Peyer's patch (tissue), 4 donors: ENCODE measurements around the gene CNPY1. TPM values are rescaled to one million over a fixed set of nuclear protein-coding genes. Genes with fewer than 3 reads are reported as not detected.

ENCODE experiments used
- DNase-seq, 3 donors: peaks; one replicate each; pipeline ENCODE4 v3.0.0-alpha.2; 2017 to 2019
- H3K27ac ChIP-seq, 4 donors: fragments of 200-600 bp; sonication (generic); one replicate each; pipeline ENCODE4 v1.5.1; 2016 to 2019
- H3K27me3 ChIP-seq, 2 donors: fragments of 200-600 bp; sonication (generic); one replicate each; pipeline ENCODE4 v1.5.1; 2019
- H3K36me3 ChIP-seq, 3 donors: fragments of 200-600 bp; sonication (generic); one replicate each; pipeline ENCODE4 v1.5.1; 2016 to 2019
- H3K4me1 ChIP-seq, 4 donors: fragments of 200-600 bp; sonication (generic); one replicate each; pipeline ENCODE4 v1.5.1; 2016 to 2019
- H3K4me3 ChIP-seq, 4 donors: fragments of 200-600 bp; sonication (generic); 1 replicate in 3 of 4; 2 replicates in 1 of 4; pipeline ENCODE4 v1.5.1; 2016 to 2019; ENCODE audit warnings: mild to moderate bottlenecking in 1 of 4
- H3K9me3 ChIP-seq, 4 donors: fragments of 200-600 bp; sonication (generic); one replicate each; pipeline ENCODE4 v1.5.1; 2016 to 2019; ENCODE audit warnings: mild to moderate bottlenecking in 1 of 4
- POLR2A ChIP-seq, 2 donors: fragments of 450-650 bp; IDR thresholded peaks; one replicate each; pipeline ENCODE4 v1.5.1; 2017; ENCODE audit warnings: antibody characterized with exemption in 2 of 2, mild to moderate bottlenecking in 2 of 2, moderate library complexity in 2 of 2
- total RNA-seq, 4 donors: library from RNA; depleted of rRNA; stranded (reverse); fragments of >200 nt; gene quantifications; one replicate each; pipeline ENCODE4 v1.1.0, GENCODE V29; 2016
- TF ChIP-seq, protein P1 (sequence below), 6 experiments: fragments of 450-650 bp in 4 of 6; fragments of 200-600 bp in 2 of 6; sonication (generic) in 1 of 6; IDR thresholded peaks; one replicate each; pipeline ENCODE4 v1.5.1; 2017 to 2019; ENCODE audit warnings: antibody characterized with exemption in 6 of 6, mild to moderate bottlenecking in 3 of 6, moderate library complexity in 1 of 6

CNPY1 gene
- total RNA-seq, 4 donors from 2014 or later, result 0.40 TPM; not detected in 3

DNA sequence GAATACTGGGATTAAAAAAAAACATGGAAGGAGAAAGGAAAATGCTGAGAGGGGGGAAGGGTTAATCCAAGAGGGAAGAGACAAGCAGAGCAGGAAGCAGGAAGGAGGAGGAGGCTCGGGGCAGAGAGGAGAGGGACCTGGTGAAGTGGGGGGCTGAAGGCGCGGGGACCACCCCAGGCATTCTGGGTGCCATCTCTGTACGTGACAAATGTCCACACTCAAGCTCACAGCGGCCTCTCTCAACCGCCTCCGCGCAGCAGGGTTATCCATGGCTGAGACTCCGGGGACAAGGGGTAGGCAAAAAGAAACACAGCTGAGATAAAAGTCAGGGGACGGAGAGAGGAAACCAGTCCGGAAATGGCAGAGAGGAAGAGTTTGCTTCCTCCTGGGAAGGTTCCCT lies 54.5 kb downstream of the CNPY1 start:
- no peak overlapping the region for H3K4me3 ChIP-seq
- no peaks in the 10 kb centered on the region for H3K36me3 ChIP-seq
- H3K27ac ChIP-seq, result no peak overlapping the region
- TF ChIP-seq POLR2A (IDR thresholded peaks at IDR 0.05), result no peak
- peaks cover 0 to 12% (median 0%) of the 10 kb centered on the region in 4 donors for H3K4me1 ChIP-seq
- DNase-seq, result no peak
- H3K27me3 ChIP-seq, result no peaks in the 10 kb centered on the region
- H3K9me3 ChIP-seq, result no peaks in the 10 kb centered on the region

DNA sequence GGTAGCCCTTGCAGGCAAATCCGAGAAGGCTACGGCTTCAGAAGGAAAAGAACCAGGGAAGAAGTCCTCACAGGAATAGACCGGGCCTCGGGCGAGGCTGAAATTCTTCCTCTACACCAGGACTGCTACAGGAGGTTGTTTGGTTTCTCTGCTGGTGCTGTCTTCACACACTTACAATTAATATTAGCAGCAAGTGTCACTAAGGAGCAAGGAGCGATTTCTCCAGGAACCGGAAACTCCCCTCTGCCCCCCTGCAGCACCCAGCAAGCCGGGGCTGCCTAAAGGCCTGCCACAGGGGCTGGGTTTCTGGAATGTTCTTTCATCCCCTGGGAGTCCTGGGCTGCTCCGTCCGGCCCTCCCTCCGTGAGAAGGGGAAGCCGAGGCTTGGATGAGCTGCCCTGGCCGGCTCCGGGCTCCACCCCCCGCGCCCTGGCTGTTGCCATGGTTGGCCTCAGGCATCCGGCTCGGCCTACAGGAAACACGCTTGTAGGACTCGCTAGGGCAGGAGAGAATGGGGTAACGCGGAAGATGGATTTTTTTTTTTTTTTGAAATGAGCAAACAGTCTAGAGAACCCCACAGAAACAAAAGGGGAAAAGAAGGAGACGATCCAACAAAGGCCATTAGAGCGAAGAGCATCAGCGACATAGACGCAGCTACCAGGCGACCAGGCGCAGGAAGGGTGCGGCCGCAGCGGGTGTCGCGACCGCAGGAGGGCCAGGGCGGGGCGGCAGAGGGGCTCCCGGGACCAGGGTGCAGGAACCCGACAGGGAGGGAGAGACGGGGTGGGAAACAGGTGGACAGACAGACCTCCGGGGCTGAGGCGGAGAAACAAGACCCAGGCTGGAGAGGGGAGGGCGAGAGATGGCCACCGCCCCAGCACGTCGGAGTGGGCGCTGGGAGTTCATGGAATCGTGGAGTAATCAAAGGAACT lies 55.4 kb downstream of the CNPY1 start:
- peak overlapping the region in 2 of 4 donors; percentile 17 to 60 for H3K27ac ChIP-seq
- H3K27me3 ChIP-seq, result no peaks in the 10 kb centered on the region
- DNase-seq, result peak in 2 of 3 donors; percentile 64 to 68
- H3K9me3 ChIP-seq, result no peaks in the 10 kb centered on the region
- TF ChIP-seq POLR2A (IDR thresholded peaks at IDR 0.05), result no peak
- TF ChIP-seq, protein P1, sequence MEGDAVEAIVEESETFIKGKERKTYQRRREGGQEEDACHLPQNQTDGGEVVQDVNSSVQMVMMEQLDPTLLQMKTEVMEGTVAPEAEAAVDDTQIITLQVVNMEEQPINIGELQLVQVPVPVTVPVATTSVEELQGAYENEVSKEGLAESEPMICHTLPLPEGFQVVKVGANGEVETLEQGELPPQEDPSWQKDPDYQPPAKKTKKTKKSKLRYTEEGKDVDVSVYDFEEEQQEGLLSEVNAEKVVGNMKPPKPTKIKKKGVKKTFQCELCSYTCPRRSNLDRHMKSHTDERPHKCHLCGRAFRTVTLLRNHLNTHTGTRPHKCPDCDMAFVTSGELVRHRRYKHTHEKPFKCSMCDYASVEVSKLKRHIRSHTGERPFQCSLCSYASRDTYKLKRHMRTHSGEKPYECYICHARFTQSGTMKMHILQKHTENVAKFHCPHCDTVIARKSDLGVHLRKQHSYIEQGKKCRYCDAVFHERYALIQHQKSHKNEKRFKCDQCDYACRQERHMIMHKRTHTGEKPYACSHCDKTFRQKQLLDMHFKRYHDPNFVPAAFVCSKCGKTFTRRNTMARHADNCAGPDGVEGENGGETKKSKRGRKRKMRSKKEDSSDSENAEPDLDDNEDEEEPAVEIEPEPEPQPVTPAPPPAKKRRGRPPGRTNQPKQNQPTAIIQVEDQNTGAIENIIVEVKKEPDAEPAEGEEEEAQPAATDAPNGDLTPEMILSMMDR (IDR thresholded peaks at IDR 0.05), result no peak
- no peaks in the 10 kb centered on the region for H3K36me3 ChIP-seq
- H3K4me1 ChIP-seq, result peaks cover 0 to 12% (median 0%) of the 10 kb centered on the region in 4 donors
- peak overlapping the region; percentile 29 to 53 (median 46) for H3K4me3 ChIP-seq

GRCh38 chr7:155489862-155490696 lies 56.3 kb downstream of the CNPY1 start:
- no peak for TF ChIP-seq POLR2A (IDR thresholded peaks at IDR 0.05)
- TF ChIP-seq, protein P1 (IDR thresholded peaks at IDR 0.05), result no peak
- no peaks in the 10 kb centered on the region for H3K27me3 ChIP-seq
- no peaks in the 10 kb centered on the region for H3K36me3 ChIP-seq
- peaks cover 0 to 12% (median 0%) of the 10 kb centered on the region in 4 donors for H3K4me1 ChIP-seq
- H3K9me3 ChIP-seq, result no peaks in the 10 kb centered on the region
- peak overlapping the region; percentile 29 to 53 (median 46) for H3K4me3 ChIP-seq
- peak overlapping the region in 2 of 4 donors; percentile 17 to 60 for H3K27ac ChIP-seq
- DNase-seq, result peak in 1 of 3 donors; percentile 64

GRCh38 chr7:155489158-155489840 lies 57.1 kb downstream of the CNPY1 start:
- Histone ChIP-seq H3K27me3 (no peaks in the 10 kb centered on the region), H3K27ac (no peak overlapping the region)

DNA sequence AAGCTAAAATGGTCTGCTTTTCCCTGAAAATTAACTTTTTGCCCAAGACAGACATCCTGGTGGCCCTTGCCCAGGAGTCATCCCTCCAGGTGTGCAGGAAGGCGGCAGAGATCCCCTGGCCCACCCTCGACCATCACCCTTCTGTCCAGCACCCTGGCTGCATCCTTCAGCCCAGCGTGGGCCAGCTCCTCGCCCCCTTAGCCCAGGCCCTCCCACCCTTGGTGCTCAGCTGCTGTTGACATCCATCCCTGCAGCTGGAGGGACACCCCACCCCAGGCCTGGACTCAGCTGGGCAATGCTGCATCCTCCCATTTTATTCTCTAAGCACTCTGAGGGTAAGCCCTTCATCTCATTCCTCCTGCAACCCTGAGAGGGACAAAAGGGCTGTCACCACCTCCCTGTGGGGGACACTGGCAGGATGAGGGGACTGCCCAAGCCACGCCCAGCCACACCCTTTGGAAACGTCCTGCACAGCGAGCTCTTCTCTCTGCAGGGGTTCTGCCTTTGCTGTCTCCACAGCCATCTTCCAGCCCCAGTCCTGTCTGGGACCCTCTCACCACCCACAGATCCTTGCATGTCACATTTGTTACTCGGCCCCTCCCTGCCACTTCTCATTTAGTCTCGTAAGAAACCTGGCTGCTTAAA lies 57.8 kb downstream of the CNPY1 start:
- H3K4me1 ChIP-seq, result peaks cover 0 to 12% (median 0%) of the 10 kb centered on the region in 4 donors
- H3K9me3 ChIP-seq, result no peaks in the 10 kb centered on the region
- no peaks in the 10 kb centered on the region for H3K36me3 ChIP-seq
- no peak for TF ChIP-seq POLR2A (IDR thresholded peaks at IDR 0.05)
- TF ChIP-seq, protein P1 (IDR thresholded peaks at IDR 0.05), result no peak
- no peak overlapping the region for H3K27ac ChIP-seq
- no peak for DNase-seq
- no peaks in the 10 kb centered on the region for H3K27me3 ChIP-seq
- no peak overlapping the region for H3K4me3 ChIP-seq

More at GRCh38 chr7:155489158-155489840, 57.1 kb downstream of the CNPY1 start:
- H3K4me3 ChIP-seq, result no peak overlapping the region
- no peaks in the 10 kb centered on the region for H3K36me3 ChIP-seq
- H3K9me3 ChIP-seq, result no peaks in the 10 kb centered on the region
- TF ChIP-seq, protein P1 (IDR thresholded peaks at IDR 0.05), result no peak
- no peak for TF ChIP-seq POLR2A (IDR thresholded peaks at IDR 0.05)
- H3K4me1 ChIP-seq, result peaks cover 0 to 12% (median 0%) of the 10 kb centered on the region in 4 donors
- DNase-seq, result no peak
